ENCODE results near the gene RAP1GAP2. TPM values are rescaled to one million over a fixed set of nuclear protein-coding genes. Genes with fewer than 3 reads are reported as not detected.

Gene RAP1GAP2
- total and polyA plus RNA-seq, 2 of the 8 experiments (the other 6 are each of a cell fraction or from before 2014, with no cell fraction given): 24.0 to 63.8 TPM

- H2AFZ ChIP-seq (ENCODE audit: low read length): no peak overlapping the region
- H2BK120ac ChIP-seq (replicated peaks; ENCODE audit: low read depth, low read length): peak overlapping the region; percentile 54
- peaks cover 0 to 8% (median 4%) of the 10 kb centered on the region in 4 experiments; a peak in 4 of 7 replicates for H3K4me1 ChIP-seq (replicated peaks in 1 of 4; ENCODE audit: control insufficient read depth in 3 of 4, insufficient read depth in 4 of 4, low read length in 3 of 4)
- H3K23me2 ChIP-seq (ENCODE audit: low read depth, low read length): no peaks in the 10 kb centered on the region
- ChIA-PET POLR2A (ENCODE audit: partially characterized antibody) (interaction anchor here (1.1 kb wide), 1 partner anchor 12 kb away, joined by 3 read pairs; no protein-coding TSS in a partner anchor), CTCF (ENCODE audit: partially characterized antibody) (interaction anchor here (0.6 to 1.5 kb wide), 3 partner anchors 9 to 186 kb away, joined by 3 to 12 read pairs (median 3); no protein-coding TSS in a partner anchor)
- H4K8ac ChIP-seq (ENCODE audit: extremely low read depth, insufficient read depth, low read length): no peak overlapping the region; the same call in 1 of the 2 replicates
- no peaks in the 10 kb centered on the region for H3K9me3 ChIP-seq (ENCODE audit: insufficient read depth in 2 of 2, low read depth in 1 of 2, low read length in 1 of 2)
- no peaks in the 10 kb centered on the region for H3K79me2 ChIP-seq (ENCODE audit: control insufficient read depth in 1 of 2, insufficient read depth in 2 of 2, low read length in 2 of 2)
- peak overlapping the region; percentile 65 for H4K91ac ChIP-seq (replicated peaks; ENCODE audit: insufficient read length, low read length)
- H3K27ac ChIP-seq (ENCODE audit: low read depth, low read length): no peak overlapping the region
- H2AK5ac ChIP-seq (ENCODE audit: low read depth, low read length): peak overlapping the region; percentile 83; the same call in 1 of the 2 replicates
- WGBS, 2 experiments (ENCODE audit: extremely low coverage in 1 of 2, insufficient coverage in 1 of 2, insufficient read length in 1 of 2, insufficient replicate concordance in 2 of 2, low coverage in 1 of 2, low lambda C conversion rate in 2 of 2, missing lambda C conversion rate in 1 of 2): 94% methylated on average over 28 of the region's 28 CpGs; no CpG with 5 or more reads in 1 of the 2 experiments
- no peak overlapping the region for H4K5ac ChIP-seq (ENCODE audit: insufficient read length, low read depth, low read length)
- H4K20me1 ChIP-seq (replicated peaks in 1 of 2; ENCODE audit: control insufficient read depth in 1 of 2, insufficient read depth in 2 of 2, low read length in 2 of 2): peaks cover 0 to 11% of the 10 kb centered on the region in 2 experiments
- no peak overlapping the region for H3K14ac ChIP-seq (ENCODE audit: insufficient read length)
- no peak overlapping the region for H3K4me3 ChIP-seq (ENCODE audit: extremely low read depth in 1 of 4, insufficient read depth in 2 of 4, low read depth in 3 of 4, low read length in 4 of 4)
- H3K18ac ChIP-seq (ENCODE audit: extremely low read depth, low read length): no peak overlapping the region
- H2BK12ac ChIP-seq (ENCODE audit: low read depth, low read length): peak overlapping the region; percentile 63; the same call in 1 of the 2 replicates
- H3K4me2 ChIP-seq (ENCODE audit: insufficient read depth in 1 of 2, low read depth in 2 of 2, low read length in 2 of 2): no peak overlapping the region
- H3K36me3 ChIP-seq (ENCODE audit: control insufficient read depth in 2 of 4, insufficient read depth in 4 of 4, low read length in 3 of 4): no peaks in the 10 kb centered on the region
- no peak overlapping the region for H3K23ac ChIP-seq (ENCODE audit: insufficient read length)
- no peaks in the 10 kb centered on the region for H3K27me3 ChIP-seq (replicated peaks in 1 of 4; ENCODE audit: control insufficient read depth in 3 of 4, extremely low read depth in 1 of 4, insufficient read depth in 3 of 4, low read length in 3 of 4)
- H2BK15ac ChIP-seq (ENCODE audit: low read length): peak overlapping the region; percentile 75; the same call in 1 of the 2 replicates
- no peak overlapping the region for H2BK20ac ChIP-seq (ENCODE audit: low read length)
- DNase-seq (ENCODE audit: low read depth in 1 of 2, low spot score in 2 of 2) (no peak), FAIRE-seq (no peak)
- no peak overlapping the region for H3K4ac ChIP-seq (replicated peaks; ENCODE audit: insufficient read length, low read depth, low read length)
- no peak overlapping the region for H3K9ac ChIP-seq (replicated peaks in 1 of 4; ENCODE audit: extremely low read depth in 1 of 4, low read depth in 3 of 4, low read length in 3 of 4)
- no peaks in the 10 kb centered on the region; the same call in 1 of the 2 replicates for H3K79me1 ChIP-seq (ENCODE audit: low read depth, low read length)
- no peak overlapping the region; the same call in 1 of the 2 replicates for H2BK5ac ChIP-seq (ENCODE audit: low read depth, low read length)
- no peak overlapping the region for H3K56ac ChIP-seq (replicated peaks; ENCODE audit: insufficient read length, low read depth, low read length)
- no peak for TF ChIP-seq ZNF274 (IDR thresholded peaks at IDR 0.05; ENCODE audit: borderline replicate concordance, extremely low read depth, low read length)
- no peak for TF ChIP-seq GABPA (IDR thresholded peaks at IDR 0.05; ENCODE audit: borderline replicate concordance, insufficient read depth, low read length)
Measured at GRCh38 chr17:2795441-2796163, 636 bp upstream of the RAP1GAP2 start.
